GM19328 (cell line): ENCODE results near the gene MYO1E.
"Not testable (repeated sequence)": the region's sequence is repeated elsewhere in the genome, so short reads cannot be mapped to it uniquely, and the experiment has no call there.

Source experiments
- ATAC-seq: cut with Tn5 transposase; IDR thresholded peaks from one replicate; pipeline ENCODE4 v1.9.1; 2021; ENCODE audit warnings: mild to moderate bottlenecking, moderate library complexity; ENCODE audit not compliant: unreplicated experiment

MYO1E gene

GRCh38 chr15:59372352-59373211 lies at the start of gene MYO1E:
Gene MYO1E, minus strand, starts transcription at chr15:59372871. Its CDS starts 371 bp downstream, at chr15:59372500.
- peak; percentile 45 for ATAC-seq

- no peak for ATAC-seq
Measured at GRCh38 chr15:59420986-59421618, 48.4 kb upstream of the MYO1E start.

GRCh38 chr15:59420108-59420507 lies 47.4 kb upstream of the MYO1E start:
- ATAC-seq, result no peak

- no peak for ATAC-seq
Measured at GRCh38 chr15:59419170-59419569, 46.5 kb upstream of the MYO1E start.

- no peak for ATAC-seq
Measured at GRCh38 chr15:59416816-59417215, 44.1 kb upstream of the MYO1E start.

GRCh38 chr15:59413577-59413976 lies 40.9 kb upstream of the MYO1E start:
- no peak for ATAC-seq

GRCh38 chr15:59410391-59410896 lies 37.8 kb upstream of the MYO1E start:
- ATAC-seq, result no peak

- ATAC-seq, result no peak
Measured at GRCh38 chr15:59407946-59408345, 35.3 kb upstream of the MYO1E start.

- no peak for ATAC-seq
Measured at GRCh38 chr15:59406446-59406845, 33.8 kb upstream of the MYO1E start.

- no peak for ATAC-seq
Measured at GRCh38 chr15:59405079-59405478, 32.4 kb upstream of the MYO1E start.

- no peak for ATAC-seq
Measured at GRCh38 chr15:59401824-59402569, 29.3 kb upstream of the MYO1E start.

- not testable (repeated sequence) for ATAC-seq
Measured at GRCh38 chr15:59401051-59401823, 28.6 kb upstream of the MYO1E start.

- ATAC-seq, result no peak
Measured at GRCh38 chr15:59400103-59400813, 27.6 kb upstream of the MYO1E start.

GRCh38 chr15:59399465-59400102 lies 26.9 kb upstream of the MYO1E start:
- peak; percentile 77 for ATAC-seq

- ATAC-seq, result no peak
Measured at GRCh38 chr15:59398220-59398619, 25.5 kb upstream of the MYO1E start.

GRCh38 chr15:59396679-59397078 lies 24.0 kb upstream of the MYO1E start:
- ATAC-seq, result no peak

GRCh38 chr15:59396211-59396610 lies 23.5 kb upstream of the MYO1E start:
- no peak for ATAC-seq

- no peak for ATAC-seq
Measured at GRCh38 chr15:59394166-59394661, 21.5 kb upstream of the MYO1E start.

GRCh38 chr15:59392299-59392698 lies 19.6 kb upstream of the MYO1E start:
- ATAC-seq, result no peak
